ENCODE measurements around the gene CLSTN1.

CLSTN1 gene

GRCh38 chr1:9869831-9870251 is 46.1 kb upstream of the CLSTN1 start:
- TF ChIP-seq, protein P1, sequence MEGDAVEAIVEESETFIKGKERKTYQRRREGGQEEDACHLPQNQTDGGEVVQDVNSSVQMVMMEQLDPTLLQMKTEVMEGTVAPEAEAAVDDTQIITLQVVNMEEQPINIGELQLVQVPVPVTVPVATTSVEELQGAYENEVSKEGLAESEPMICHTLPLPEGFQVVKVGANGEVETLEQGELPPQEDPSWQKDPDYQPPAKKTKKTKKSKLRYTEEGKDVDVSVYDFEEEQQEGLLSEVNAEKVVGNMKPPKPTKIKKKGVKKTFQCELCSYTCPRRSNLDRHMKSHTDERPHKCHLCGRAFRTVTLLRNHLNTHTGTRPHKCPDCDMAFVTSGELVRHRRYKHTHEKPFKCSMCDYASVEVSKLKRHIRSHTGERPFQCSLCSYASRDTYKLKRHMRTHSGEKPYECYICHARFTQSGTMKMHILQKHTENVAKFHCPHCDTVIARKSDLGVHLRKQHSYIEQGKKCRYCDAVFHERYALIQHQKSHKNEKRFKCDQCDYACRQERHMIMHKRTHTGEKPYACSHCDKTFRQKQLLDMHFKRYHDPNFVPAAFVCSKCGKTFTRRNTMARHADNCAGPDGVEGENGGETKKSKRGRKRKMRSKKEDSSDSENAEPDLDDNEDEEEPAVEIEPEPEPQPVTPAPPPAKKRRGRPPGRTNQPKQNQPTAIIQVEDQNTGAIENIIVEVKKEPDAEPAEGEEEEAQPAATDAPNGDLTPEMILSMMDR (IDR thresholded peaks at IDR 0.05; ENCODE audit: low read depth, low read length, missing control alignments): no peak
- DNase-seq (ENCODE audit: low read depth): no peak
- no peak overlapping the region for H3K4me3 ChIP-seq (ENCODE audit: low read depth, low read length)

DNA sequence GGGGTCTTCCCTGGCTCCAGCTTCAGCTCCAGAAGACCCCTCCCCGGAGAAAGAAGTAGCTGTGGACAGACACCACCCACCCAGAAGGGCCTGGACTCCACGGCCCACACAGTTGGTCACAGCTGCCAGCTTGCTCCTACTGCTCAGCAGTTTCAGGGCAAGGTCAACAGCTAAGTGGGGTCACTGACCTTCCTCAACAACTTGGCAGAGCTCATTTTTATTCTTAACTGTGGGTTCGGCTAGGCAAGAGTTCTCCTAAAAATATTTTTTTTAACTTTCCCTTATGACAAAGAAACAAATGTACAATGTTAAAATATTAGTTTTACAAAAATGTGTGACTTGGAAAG is 44.5 kb upstream of the CLSTN1 start:
- H3K4me3 ChIP-seq (ENCODE audit: low read depth, low read length): no peak overlapping the region
- no peak for DNase-seq (ENCODE audit: low read depth)
- TF ChIP-seq, protein P1 (IDR thresholded peaks at IDR 0.05; ENCODE audit: low read depth, low read length, missing control alignments): no peak

GRCh38 chr1:9867408-9868243 is 43.9 kb upstream of the CLSTN1 start:
- no peak overlapping the region for H3K4me3 ChIP-seq (ENCODE audit: low read depth, low read length)
- TF ChIP-seq, protein P1 (IDR thresholded peaks at IDR 0.05; ENCODE audit: low read depth, low read length, missing control alignments): peak; percentile 98
- DNase-seq (ENCODE audit: low read depth): peak; percentile 54

DNA sequence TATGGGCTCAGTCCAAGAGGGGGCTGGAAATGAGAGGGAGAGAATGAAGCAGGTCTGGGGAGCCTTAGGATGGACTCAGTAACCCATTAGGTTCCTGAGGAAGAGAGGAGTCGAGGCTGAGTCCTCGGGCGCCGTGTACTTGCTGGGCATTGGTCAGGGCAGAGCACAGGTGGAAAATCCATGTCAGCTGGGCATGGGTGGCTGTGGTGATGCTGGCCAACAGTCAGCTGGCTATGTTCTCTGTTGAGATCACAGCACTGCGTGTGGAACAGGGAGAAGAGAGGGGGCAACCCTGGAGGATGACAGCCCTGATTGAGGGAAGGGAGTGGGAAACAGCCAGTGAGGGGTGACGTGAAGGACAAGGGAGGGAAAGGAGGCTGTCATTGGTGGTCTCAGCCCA is 43.1 kb upstream of the CLSTN1 start:
- TF ChIP-seq, protein P1 (IDR thresholded peaks at IDR 0.05; ENCODE audit: low read depth, low read length, missing control alignments): no peak
- no peak for DNase-seq (ENCODE audit: low read depth)
- no peak overlapping the region for H3K4me3 ChIP-seq (ENCODE audit: low read depth, low read length)

- no peak for DNase-seq (ENCODE audit: low read depth)
- TF ChIP-seq, protein P1 (IDR thresholded peaks at IDR 0.05; ENCODE audit: low read depth, low read length, missing control alignments): no peak
These were observed 42.0 kb upstream of the CLSTN1 start for GRCh38 chr1:9865724-9866123.

GRCh38 chr1:9863371-9863770 is 39.6 kb upstream of the CLSTN1 start:
- TF ChIP-seq, protein P1 (IDR thresholded peaks at IDR 0.05; ENCODE audit: low read depth, low read length, missing control alignments): no peak
- no peak overlapping the region; the same call in 1 of the 2 replicates for H3K4me3 ChIP-seq (ENCODE audit: low read depth, low read length)
- DNase-seq (ENCODE audit: low read depth): no peak

More at GRCh38 chr1:9865724-9866123, 42.0 kb upstream of the CLSTN1 start:
- H3K4me3 ChIP-seq (ENCODE audit: low read depth, low read length): no peak overlapping the region

- DNase-seq (ENCODE audit: low read depth): no peak
- no peak overlapping the region for H3K4me3 ChIP-seq (ENCODE audit: low read depth, low read length)
- TF ChIP-seq, protein P1 (IDR thresholded peaks at IDR 0.05; ENCODE audit: low read depth, low read length, missing control alignments): peak; percentile 7
These were observed 37.6 kb upstream of the CLSTN1 start for GRCh38 chr1:9861360-9861759.

Measured in GM12864 (cell line).